NCI-H187 treated with DMSO at 0.1 percent for 48 hours (cell line): ENCODE measurements around the gene SPG7.
"Not testable (repeated sequence)": the region's sequence is repeated elsewhere in the genome, so short reads cannot be mapped to it uniquely, and the experiment has no call there.

Experiments used
- DNase-seq: peaks from one replicate; lab custom pipeline; 2025; lab: John Stamatoyannopoulos, UW

The SPG7 gene

DNA sequence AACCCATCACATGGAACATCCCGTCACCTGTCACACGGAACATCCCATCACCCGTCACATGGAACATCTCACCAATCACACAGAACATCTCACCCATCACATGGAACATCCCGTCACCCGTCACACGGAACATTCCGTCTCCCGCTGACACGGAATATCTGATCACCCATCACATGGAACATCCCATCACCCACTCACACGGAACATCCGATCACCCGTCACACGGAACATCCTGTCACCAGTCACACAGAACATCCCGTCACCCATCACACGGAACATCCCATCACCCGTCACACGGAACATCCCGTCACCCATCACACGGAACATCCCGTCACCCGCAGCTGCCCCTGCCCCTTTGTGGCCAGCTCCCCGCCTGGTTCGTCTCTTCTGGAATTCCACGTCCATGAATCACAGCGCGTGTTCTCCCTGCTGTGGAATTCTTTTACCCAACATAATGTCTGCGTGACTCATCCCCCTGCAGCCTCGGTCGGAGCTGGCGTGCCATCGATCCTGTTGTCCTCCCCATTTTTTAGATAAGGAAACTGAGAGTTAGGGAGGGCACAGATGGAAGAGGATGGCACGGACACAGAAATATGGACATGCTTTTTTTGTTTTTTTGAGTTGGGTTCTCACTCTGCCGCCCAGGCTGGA, 73.0 kb downstream of the SPG7 start:
- DNase-seq: no peak

- no peak for DNase-seq
These were observed 73.8 kb downstream of the SPG7 start for GRCh38 chr16:89581861-89582563.

- no peak for DNase-seq
These were observed 74.5 kb downstream of the SPG7 start for GRCh38 chr16:89582614-89583196.

DNA sequence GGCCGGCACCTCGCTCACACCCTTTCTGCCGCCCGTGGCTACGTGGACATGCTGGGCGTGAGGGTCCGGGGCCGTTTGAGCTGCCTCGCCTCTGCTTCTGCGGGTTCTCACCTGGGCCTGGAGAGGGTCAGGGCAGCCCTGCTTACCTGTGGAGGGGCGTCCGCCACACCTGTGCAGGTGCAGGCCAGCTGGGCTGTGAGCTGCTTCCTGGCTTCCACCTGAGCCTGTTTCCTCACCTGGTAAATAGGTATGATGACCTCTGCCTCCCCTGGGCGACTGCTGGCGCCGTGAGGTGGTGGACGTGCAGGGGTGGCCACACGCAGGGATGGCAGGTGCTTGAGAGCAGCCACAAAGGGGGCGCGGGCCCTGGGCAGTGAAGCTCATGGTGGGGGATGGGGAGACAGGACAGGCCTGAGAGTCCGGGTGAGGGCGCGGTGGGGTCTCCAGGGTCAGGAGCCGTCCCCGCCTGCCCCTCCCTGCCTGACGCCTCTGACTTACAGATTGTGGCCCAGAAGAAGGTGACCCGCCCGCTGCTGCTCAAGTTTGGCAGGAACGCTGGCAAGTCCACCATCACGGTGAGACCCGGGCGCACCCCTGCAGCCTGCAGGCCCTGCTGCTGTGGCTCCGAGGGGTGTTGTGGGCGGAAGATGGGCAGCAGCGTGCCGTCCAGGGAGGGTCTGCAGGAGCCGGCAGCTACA, 75.1 kb downstream of the SPG7 start:
- no peak for DNase-seq

DNA sequence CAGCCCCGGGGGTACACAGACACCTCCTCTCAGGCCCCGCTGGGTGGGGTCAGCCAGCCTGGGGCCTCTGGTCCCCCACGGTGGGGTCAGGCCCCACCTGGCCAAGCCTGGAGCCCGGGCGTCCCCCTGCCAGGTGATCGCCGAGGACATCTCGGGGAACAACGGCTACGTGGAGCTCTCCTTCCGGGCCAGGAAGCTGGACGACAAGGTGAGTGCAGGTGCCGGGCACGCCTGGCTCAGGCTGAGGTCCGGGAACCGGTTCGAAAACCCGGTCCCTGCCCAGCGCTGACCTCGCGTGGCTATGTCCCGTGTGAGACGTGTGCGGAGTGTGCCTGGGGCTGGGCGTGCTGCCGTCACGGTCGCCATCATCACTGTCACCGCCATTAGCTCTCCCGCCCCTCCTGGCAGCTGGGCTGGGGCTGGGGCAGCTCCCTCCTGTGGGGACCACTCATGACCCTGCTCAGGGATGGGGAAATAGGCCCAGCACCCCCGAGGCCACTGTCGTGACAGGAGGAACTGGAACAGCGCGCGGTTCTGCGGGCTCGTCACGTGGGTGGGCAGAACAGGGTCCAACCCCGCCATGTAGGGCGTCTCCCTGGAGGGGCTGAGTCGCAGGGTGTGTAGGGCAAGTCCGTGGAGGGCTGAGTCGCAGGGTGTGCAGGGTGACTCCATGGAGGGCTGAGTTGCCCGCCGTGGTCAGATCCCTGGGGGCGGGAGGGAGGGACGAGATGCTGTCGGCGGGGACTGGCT, 75.9 kb downstream of the SPG7 start:
- DNase-seq: no peak

DNA sequence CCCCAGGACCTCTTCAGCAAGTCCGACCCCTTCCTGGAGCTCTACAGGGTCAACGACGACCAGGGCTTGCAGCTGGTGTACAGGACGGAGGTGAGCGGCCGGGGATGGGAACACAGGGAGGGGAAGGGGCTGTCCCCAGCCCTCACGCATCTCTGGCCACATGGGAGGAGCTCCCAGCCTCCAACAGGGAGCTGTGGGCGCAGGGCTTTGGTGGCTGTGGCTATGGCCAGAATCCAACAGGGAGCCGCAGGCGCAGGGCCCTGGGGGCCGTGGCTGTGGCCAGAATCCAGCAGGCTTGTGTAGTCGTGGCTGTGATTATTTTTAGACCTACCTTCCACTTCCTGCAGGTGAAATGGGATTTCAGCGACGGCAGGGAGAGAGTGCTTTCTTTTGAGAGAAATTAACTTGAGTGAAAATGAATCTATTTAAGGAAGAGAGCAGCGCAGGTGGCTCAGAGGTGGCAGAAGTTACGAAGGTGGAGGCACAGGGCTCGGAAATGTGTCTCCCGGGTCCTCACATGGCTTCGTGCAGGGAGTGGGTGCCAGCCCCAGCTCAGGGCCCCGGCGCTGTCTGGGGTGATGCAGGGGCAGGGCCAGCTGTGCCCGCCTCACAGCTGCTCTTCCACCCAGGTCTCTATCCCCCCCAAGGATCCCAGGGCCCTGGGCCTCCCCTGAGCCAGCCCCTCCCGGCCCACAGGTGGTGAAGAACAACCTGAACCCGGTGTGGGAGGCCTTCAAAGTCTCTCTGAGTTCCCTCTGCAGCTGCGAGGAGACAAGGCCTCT, 76.8 kb downstream of the SPG7 start:
- no peak for DNase-seq

- no peak for DNase-seq
These were observed 78.0 kb downstream of the SPG7 start for GRCh38 chr16:89586218-89586617.

DNA sequence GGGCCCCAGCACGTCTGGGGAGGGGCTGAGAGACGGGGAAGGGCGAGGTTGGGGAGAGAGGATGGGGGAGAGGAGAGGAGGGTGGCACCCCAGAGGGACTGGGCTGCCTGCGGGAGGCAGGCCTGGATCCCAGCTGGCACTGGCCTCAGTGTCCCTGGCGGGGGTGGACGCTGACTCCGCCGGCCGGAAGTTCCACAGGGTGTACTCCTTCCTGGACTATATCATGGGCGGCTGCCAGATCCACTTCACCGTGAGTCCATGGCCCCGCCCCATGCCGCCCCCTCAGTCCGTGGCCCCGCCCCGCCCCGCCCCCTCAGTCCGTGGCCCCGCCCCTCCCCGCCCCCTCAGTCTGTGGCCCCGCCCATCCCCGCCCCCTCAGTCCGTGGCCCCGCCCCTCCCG, 78.7 kb downstream of the SPG7 start:
- DNase-seq: no peak

- DNase-seq: not testable (repeated sequence)
These were observed 79.5 kb downstream of the SPG7 start for GRCh38 chr16:89587676-89588075.

DNA sequence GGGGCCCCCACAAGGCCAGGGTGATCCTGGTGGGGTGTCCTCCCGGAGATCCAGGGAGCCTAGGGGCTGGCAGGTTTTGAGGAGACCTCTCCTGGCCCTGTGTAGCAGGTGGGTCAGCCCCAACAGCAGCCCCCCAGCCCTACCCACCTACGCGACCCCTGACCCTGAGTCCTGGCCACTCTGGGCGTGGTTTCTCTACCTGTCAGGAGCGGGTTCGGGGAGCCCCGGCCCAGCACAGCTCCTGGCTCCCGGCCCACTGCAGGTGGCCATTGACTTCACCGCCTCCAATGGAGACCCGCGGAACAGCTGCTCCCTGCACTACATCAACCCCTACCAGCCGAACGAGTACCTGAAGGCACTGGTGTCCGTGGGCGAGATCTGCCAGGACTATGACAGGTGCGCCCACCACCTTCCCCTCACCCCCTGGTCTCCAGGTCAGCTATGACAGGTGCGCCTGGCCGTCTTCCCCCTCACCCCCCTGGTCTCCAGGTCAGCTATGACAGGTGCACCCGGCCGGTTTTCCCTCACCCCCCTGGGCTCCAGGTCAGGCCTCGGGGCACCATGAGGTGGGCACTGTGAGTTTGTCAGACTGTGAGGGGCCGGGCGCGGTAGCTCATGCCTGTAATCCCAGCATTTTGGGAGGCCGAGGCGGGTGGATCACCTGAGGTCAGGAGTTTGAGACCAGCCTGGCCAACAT, 80.4 kb downstream of the SPG7 start:
- no peak for DNase-seq

DNA sequence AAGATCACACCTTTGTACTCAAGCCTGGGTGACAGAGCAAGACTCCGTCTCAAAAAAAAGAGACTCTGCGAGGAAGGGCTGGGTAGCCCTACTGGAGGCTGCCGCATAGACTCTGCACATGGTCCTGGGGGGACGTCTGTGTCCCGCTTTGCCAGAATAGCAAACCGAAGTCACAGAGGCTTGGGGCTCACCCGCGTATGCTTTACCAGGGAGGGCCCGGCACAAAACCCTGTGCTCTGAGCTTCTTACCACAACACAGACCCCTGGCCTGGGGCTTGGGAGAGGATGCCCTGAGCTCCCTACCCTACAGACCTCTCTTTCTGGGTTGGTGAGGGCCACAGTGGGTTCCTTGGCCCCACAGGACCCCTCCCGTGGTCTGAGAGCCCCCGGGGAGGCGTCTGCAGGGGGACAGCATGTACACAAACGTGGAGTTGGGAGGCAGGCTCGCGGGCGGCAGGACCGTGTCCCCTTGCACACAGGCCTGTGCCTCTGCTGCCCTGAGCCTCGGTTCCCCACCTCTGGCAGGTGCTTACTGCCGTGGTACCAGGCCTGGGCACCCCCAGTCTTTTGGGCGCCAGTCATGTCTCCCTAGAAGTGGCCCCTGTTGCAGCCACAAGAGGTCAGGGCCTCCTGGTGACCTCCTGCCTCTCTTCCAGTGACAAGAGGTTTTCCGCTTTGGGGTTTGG, 81.2 kb downstream of the SPG7 start:
- no peak for DNase-seq

DNA sequence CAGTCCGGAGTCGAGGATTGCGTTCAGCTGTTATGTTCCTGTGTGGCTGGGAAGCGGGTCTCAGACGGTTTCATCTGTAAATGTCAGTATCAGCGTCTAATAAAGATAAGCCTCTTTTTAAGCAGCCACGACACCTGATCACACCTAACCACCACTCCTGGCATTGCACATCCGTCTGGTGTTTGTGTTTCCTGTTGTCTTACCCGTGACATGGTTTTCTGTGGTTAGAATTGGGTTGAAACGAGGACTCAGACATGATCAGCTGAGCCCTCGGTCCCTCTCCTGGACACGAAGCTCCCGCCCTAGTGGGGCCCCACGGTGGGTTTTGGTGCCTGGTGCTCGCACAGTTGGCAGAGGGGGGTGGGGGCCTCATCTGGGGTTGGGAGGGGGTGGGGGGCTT, 85.6 kb downstream of the SPG7 start:
- DNase-seq: no peak

DNA sequence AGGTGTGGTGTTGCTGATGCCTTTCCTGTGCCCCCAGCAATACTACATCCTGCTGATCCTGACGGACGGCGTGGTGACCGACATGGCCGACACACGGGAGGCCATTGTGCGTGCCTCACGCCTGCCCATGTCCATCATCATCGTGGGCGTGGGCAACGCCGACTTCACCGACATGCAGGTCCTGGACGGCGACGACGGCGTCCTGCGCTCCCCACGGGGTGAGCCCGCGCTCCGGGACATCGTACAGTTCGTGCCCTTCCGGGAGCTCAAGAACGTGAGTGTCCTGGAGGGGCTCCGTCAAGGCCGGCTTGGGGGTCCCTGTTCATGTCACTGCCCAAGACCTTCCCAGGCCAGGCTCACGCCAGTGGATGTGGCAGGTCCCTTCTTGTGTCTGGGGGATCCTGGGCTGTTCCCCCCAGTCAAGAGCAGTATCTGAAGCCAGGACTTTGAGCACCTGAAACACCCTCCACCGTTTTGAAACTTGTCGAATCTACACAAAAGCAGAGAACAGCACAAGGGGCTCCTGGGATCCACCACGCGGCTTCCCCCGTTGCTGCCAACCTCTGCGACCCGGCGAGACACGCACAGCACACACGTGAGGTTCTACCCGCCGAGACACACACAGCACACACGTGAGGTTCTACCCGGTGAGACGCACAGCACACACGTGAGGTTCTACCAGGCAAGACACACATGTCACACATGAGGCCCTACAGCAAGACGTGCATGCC, 87.3 kb downstream of the SPG7 start:
- DNase-seq: no peak

DNA sequence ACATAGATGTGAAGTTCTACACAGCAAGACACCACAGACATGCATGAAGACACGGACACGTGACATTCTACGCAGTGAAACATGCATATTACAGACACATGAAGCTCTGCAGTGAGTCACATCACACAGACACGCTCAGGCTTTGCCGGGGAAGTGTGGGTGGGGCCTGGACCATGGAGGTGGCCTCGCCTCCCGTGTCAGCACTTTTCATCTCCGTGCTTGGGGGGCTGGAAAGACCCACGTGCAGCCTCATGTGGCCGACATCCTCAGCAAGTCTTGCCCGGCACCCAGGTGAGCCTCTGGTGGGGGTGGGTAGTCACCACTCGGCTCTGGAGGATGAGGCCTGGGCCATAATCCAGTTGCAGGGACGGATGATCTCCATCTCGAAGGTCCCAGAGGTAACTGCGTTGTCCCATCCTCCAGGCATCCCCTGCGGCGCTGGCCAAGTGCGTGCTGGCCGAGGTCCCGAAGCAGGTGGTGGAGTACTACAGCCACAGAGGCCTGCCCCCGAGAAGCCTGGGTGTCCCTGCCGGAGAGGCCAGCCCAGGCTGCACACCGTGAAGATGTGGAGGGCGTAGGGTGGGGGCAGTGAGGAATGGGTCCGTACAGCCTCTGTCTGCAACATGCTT, 88.0 kb downstream of the SPG7 start:
- no peak for DNase-seq

DNA sequence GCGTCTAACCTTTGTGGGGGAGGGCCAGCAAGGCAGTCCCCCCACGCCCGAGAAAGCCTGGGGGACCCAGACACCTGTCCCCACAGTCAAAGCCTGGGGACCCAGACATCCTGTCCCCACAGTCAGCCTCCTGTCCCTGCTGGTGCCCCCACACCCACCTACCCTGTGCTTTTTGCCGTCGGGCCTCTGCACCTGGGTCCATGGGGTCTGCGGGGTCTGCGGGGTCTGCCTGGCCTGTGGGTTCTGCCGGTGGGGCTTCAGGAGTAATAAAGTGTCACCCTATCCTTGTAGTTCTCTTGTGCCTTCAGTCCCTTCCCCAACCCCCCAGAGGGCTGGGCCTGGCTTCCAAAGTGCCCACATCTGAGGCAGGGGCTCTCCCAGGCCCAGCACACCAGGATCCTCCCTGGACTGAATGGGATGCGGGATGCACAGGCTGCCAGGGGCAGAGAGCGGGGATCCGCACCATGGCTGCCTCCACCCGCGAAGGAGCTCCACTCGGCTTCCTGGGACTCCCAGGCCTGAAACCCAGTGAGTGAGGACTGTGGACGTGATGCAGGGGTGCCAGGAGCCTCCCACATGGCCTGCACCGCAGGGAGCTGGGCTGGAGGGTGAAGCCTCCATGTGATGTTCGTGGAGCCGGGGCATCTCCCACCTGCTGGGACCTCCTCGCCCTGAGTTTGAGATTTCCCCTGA, 88.9 kb downstream of the SPG7 start:
- DNase-seq: no peak

GRCh38 chr16:89598199-89598598, 90.0 kb downstream of the SPG7 start:
- no peak for DNase-seq

DNA sequence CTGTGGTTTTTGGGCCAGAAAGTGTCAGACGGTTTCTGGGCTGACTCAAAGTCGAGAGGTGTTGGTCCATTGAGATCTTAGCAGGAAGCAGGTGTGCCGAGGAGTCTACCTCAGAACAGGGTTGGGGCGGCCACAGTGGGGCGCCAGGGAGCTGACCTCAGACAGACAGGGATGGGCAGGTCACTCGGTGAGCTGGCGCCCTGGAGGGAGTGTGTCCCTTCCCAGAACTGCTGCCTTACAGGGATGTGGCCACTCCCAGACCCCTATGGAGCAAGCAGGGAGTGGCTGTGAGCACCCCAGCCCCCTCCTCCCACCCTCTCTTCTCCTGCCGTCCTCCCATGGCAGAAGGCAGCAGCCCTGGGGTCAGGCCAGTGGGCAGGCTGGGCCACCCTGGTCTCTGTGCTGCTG, 91.3 kb downstream of the SPG7 start:
- no peak for DNase-seq

DNA sequence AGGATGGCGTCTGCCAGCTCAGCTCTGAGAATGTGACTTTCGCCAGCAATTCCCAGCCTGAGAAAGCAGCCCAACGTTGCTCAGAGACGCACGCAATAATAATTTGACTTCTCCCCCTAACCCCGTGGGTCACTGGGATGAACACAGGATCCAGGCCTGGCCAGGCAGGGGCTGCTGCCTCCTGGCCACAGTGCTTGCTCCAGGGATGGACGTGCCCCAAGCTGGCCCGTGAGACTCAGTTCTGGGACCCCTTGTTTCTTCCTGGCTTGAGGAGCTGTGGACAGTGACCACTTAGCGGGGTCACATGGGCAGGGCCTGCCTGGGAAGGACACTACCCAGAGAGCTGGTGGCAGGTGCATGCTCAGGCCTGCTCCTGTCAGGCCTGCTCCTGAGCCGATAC, 91.7 kb downstream of the SPG7 start:
- no peak for DNase-seq
